ENCODE data around the gene SLC6A20.
"Not testable (repeated sequence)": the region's sequence is repeated elsewhere in the genome, so short reads cannot be mapped to it uniquely, and the experiment has no call there.

Gene SLC6A20

DNA sequence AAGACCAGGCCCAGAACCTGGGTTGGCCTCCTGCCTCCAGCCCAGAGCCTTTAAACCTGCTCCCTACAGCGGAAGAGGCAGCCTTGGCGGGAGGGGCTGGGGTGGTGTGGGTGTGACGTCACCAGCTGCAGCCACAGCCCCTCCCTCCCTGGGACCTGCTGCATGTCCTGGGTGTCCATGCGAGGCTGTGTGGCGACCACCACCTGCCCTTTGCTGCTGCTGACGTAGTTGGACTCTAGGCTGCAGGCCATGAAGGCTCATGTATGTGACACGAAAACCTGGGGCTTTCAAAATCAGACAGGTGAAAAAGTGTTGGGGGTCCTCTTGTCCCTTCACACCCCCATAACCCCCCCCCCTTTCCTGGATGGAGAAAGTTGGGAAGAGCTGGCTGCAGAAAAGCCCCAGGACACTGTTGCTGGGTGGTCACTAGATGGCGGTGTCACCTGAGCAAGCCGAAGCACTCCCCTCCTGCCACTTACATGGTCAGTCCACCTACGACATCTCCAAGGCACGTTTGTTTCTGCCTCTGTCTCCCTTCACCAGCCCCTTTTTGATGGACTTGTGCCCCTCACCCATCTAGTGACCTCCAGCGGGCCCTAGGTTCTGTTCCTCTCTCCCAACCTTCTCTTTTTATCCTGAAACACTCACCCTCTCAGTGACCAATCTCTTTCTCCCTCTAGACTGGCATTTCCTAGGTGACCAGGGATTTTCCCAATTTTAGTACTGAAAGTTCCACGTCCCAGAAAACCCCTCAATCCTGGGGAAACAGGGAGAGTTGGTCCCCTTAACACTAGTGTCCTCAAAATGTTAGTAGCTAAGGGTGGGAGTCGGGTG is 35.2 kb downstream of the SLC6A20 start (continued):
- TF ChIP-seq, protein P1, sequence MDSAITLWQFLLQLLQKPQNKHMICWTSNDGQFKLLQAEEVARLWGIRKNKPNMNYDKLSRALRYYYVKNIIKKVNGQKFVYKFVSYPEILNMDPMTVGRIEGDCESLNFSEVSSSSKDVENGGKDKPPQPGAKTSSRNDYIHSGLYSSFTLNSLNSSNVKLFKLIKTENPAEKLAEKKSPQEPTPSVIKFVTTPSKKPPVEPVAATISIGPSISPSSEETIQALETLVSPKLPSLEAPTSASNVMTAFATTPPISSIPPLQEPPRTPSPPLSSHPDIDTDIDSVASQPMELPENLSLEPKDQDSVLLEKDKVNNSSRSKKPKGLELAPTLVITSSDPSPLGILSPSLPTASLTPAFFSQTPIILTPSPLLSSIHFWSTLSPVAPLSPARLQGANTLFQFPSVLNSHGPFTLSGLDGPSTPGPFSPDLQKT (IDR thresholded peaks at IDR 0.05; ENCODE audit: borderline replicate concordance, low read depth, low read length) = no peak

DNA sequence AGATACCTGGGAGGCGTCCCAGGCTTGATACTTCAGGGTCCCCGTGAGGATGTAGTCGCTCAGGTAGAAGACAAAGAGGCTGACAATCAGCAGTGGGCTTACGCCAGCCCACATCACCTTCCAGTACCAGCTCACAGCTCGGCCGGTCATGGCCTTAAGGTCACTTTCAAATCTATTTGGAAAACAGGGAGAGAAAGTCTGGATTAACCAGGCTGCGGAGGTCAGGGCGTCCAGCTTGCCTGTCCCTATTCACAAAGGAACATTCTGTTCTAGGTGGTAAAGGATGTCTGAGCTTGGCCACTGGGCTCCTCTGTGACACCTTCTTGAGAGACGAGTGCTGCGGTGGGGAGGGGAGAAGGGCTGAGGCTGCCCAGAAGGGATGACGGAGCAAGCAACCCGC is 36.5 kb downstream of the SLC6A20 start:
- POLR2A ChIA-PET = no interaction called here
- Histone ChIP-seq H3K36me3 (ENCODE audit: control insufficient read depth in 2 of 2, insufficient read depth in 1 of 2, low read length in 2 of 2) (no peaks in the 10 kb centered on the region), H3K4me1 (ENCODE audit: control insufficient read depth, insufficient read depth, low read length) (no peaks in the 10 kb centered on the region), H3K4me3 (ENCODE audit: low read depth, low read length) (no peak overlapping the region), H3K27ac (ENCODE audit: extremely low read depth, low read depth, low read length) (no peak overlapping the region), H3K9me3 (ENCODE audit: control insufficient read depth, insufficient read depth, low read depth, low read length) (no peaks in the 10 kb centered on the region)
- no peak for TF ChIP-seq GLI2 (tag by site-specific recombination; IDR thresholded peaks at IDR 0.05; ENCODE audit: borderline replicate concordance, low read depth)
- TF ChIP-seq ZSCAN30 (tag by site-specific recombination; IDR thresholded peaks at IDR 0.05) = no peak
- no peak for TF ChIP-seq ZNF24 (tag by site-specific recombination; IDR thresholded peaks at IDR 0.05)
- TF ChIP-seq ZNF169 (tag by site-specific recombination; IDR thresholded peaks at IDR 0.05) = no peak
- TF ChIP-seq, protein P2, sequence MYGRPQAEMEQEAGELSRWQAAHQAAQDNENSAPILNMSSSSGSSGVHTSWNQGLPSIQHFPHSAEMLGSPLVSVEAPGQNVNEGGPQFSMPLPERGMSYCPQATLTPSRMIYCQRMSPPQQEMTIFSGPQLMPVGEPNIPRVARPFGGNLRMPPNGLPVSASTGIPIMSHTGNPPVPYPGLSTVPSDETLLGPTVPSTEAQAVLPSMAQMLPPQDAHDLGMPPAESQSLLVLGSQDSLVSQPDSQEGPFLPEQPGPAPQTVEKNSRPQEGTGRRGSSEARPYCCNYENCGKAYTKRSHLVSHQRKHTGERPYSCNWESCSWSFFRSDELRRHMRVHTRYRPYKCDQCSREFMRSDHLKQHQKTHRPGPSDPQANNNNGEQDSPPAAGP (tag by site-specific recombination; IDR thresholded peaks at IDR 0.05) = no peak
- no peak for TF ChIP-seq ZNF837 (tag by site-specific recombination; IDR thresholded peaks at IDR 0.05)
- TF ChIP-seq, protein P3, sequence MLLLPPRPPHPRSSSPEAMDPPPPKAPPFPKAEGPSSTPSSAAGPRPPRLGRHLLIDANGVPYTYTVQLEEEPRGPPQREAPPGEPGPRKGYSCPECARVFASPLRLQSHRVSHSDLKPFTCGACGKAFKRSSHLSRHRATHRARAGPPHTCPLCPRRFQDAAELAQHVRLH (tag by site-specific recombination; IDR thresholded peaks at IDR 0.05) = no peak
- no peak for TF ChIP-seq ZNF184 (tag by site-specific recombination; IDR thresholded peaks at IDR 0.05)
- TF ChIP-seq ZNF600 (tag by site-specific recombination; IDR thresholded peaks at IDR 0.05) = no peak
- no peak for TF ChIP-seq ZNF510 (tag by site-specific recombination; IDR thresholded peaks at IDR 0.05; ENCODE audit: insufficient replicate concordance)
- TF ChIP-seq ZNF112 (tag by site-specific recombination; IDR thresholded peaks at IDR 0.05) = no peak
- TF ChIP-seq, protein P4, sequence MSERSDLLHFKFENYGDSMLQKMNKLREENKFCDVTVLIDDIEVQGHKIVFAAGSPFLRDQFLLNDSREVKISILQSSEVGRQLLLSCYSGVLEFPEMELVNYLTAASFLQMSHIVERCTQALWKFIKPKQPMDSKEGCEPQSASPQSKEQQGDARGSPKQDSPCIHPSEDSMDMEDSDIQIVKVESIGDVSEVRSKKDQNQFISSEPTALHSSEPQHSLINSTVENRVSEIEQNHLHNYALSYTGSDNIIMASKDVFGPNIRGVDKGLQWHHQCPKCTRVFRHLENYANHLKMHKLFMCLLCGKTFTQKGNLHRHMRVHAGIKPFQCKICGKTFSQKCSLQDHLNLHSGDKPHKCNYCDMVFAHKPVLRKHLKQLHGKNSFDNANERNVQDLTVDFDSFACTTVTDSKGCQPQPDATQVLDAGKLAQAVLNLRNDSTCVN (tag by site-specific recombination; optimal IDR thresholded peaks at IDR 0.05) = no peak
- TF ChIP-seq ZFP69B (tag by site-specific recombination; IDR thresholded peaks at IDR 0.05) = no peak
- TF ChIP-seq ZNF341 (tag by site-specific recombination; IDR thresholded peaks at IDR 0.05; ENCODE audit: low read depth) = no peak
- no peak for TF ChIP-seq KLF10 (tag by site-specific recombination; IDR thresholded peaks at IDR 0.05)
- no peak for TF ChIP-seq ZNF76 (tag by site-specific recombination; IDR thresholded peaks at IDR 0.05; ENCODE audit: borderline replicate concordance, low read depth)
- no peak for TF ChIP-seq HOXC10 (CRISPR knock-in tag; IDR thresholded peaks at IDR 0.05)
- no peak for TF ChIP-seq ZNF677 (tag by site-specific recombination; IDR thresholded peaks at IDR 0.05)
- TF ChIP-seq ZNF621 (tag by site-specific recombination; IDR thresholded peaks at IDR 0.05) = no peak
- CTCF ChIA-PET = interaction anchor here (0.7 to 6.1 kb wide), 9 partner anchors 15 to 618 kb away, joined by 3 to 30 read pairs (median 3); no protein-coding TSS in a partner anchor

DNA sequence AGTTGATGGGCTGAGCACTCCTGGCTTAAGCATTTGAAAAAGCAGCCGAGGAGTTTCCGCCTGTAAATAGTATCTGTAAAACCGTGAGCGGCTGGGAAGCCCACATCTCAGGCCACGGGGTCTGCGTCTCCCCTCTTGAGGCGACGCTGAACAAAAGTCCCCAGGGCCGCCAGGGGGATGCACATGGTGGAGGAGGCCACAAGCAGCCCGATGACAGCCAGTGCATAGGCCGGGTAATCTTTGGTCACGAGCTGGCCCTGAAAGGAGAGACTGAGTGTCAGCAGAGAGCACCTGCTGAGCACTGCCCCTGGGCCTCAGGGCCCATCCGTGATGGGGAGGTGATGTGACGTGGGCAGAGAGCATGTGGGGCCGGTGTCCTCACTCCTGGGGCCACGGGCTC is 37.5 kb downstream of the SLC6A20 start:
- H3K36me3 ChIP-seq (ENCODE audit: control insufficient read depth in 2 of 2, insufficient read depth in 1 of 2, low read length in 2 of 2) = no peaks in the 10 kb centered on the region
- CTCF ChIA-PET = interaction anchor here (0.7 to 6.1 kb wide), 4 partner anchors 73 to 619 kb away, joined by 3 to 30 read pairs (median 4); no protein-coding TSS in a partner anchor
- no peak for TF ChIP-seq ZNF184 (tag by site-specific recombination; IDR thresholded peaks at IDR 0.05)
- no peaks in the 10 kb centered on the region for H3K4me1 ChIP-seq (ENCODE audit: control insufficient read depth, insufficient read depth, low read length)
- POLR2A ChIA-PET = no interaction called here
- H3K9me3 ChIP-seq (ENCODE audit: control insufficient read depth, insufficient read depth, low read depth, low read length) = no peaks in the 10 kb centered on the region
- H3K4me3 ChIP-seq (ENCODE audit: low read depth, low read length) = no peak overlapping the region
- H3K27ac ChIP-seq (ENCODE audit: extremely low read depth, low read depth, low read length) = no peak overlapping the region

DNA sequence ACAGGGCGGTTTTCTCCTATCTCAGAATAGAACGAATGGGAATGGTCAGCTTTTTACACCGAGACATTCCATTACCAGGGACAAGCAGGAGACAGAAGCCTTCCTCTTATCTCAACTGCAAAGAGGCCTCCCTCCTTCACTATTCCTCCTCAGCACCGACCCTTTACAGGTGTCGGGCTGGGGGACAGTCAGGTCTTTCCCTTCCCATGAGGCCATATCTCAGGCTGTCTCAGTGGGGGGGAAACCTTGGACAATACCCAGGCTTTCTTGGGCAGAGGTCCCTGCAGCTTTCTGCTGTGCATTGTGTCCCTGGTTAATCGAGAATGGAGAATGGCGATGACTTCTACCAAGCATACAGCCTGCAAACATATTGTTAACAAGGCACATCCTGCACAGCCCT is 39.2 kb downstream of the SLC6A20 start:
- CTCF ChIA-PET; H3K4me1 ChIP-seq (ENCODE audit: control insufficient read depth, insufficient read depth, low read length); H3K9me3 ChIP-seq (ENCODE audit: control insufficient read depth, insufficient read depth, low read depth, low read length); H3K36me3 ChIP-seq (ENCODE audit: control insufficient read depth in 2 of 2, insufficient read depth in 1 of 2, low read length in 2 of 2); POLR2A ChIA-PET; H3K27ac ChIP-seq (ENCODE audit: extremely low read depth, low read depth, low read length); H3K4me3 ChIP-seq (ENCODE audit: low read depth, low read length): not testable (repeated sequence)

All from HEK293 (cell line).